OCI-LY7 (cell line): ENCODE data around the gene SMIM21. TPM values are rescaled to one million over a fixed set of nuclear protein-coding genes. Genes with fewer than 3 reads are reported as not detected.

Experiments used
- BruUV-seq: library from RNA; stranded (reverse); fragments of 400-500 nt; replicated peaks from 2 replicates; lab custom pipeline; 2021; lab: Mats Ljungman, UMichigan
- CTCF ChIA-PET: fragments of 300-600 bp; sonication (Branson Sonifier 250); formaldehyde crosslinking; loops from one replicate; lab custom pipeline; 2022; ENCODE audit warnings: antibody characterized with exemption; ENCODE audit not compliant: unreplicated experiment; lab: Charles Lee
- POLR2A ChIA-PET: fragments of 300-600 bp; sonication (Branson Sonifier 250); formaldehyde crosslinking; loops from one replicate; lab custom pipeline; 2022; ENCODE audit warnings: antibody characterized with exemption; lab: Charles Lee
- DNase-seq: peaks from one replicate; pipeline ENCODE4 v3.0.0-alpha.2; 2015; ENCODE audit warnings: low spot score
- H2AFZ ChIP-seq: fragments of 200-600 bp; sonication (generic), shearing (Covaris generic); 2 replicates; pipeline ENCODE4 v1.6.1; 2014; ENCODE audit warnings: mild to moderate bottlenecking, antibody characterized with exemption, low read length, moderate library complexity
- H3K27ac ChIP-seq: fragments of 200-600 bp; sonication (generic); 2 replicates; pipeline ENCODE4 v1.5.1; 2014; ENCODE audit warnings: mixed run types, low read depth, mild to moderate bottlenecking, moderate library complexity, low read length, inconsistent platforms; ENCODE audit not compliant: poor library complexity, severe bottlenecking
- H3K36me3 ChIP-seq: fragments of 200-600 bp; sonication (generic); 2 replicates; pipeline ENCODE4 v1.6.1; 2014; ENCODE audit warnings: mild to moderate bottlenecking, antibody characterized with exemption, low read length, moderate library complexity, mixed read lengths; ENCODE audit not compliant: insufficient read depth
- H3K4me1 ChIP-seq: fragments of 200-600 bp; sonication (generic); 2 replicates; pipeline ENCODE4 v1.5.1; 2014; ENCODE audit warnings: mild to moderate bottlenecking, low read length; ENCODE audit not compliant: insufficient read depth, poor library complexity, severe bottlenecking
- H3K4me2 ChIP-seq: fragments of 200-600 bp; sonication (generic); 2 replicates; pipeline ENCODE4 v1.6.1; 2014; ENCODE audit warnings: mild to moderate bottlenecking, low read length
- H3K4me3 ChIP-seq: fragments of 200-600 bp; sonication (generic); 2 replicates; pipeline ENCODE4 v1.5.1; 2014; ENCODE audit warnings: mild to moderate bottlenecking, low read depth, low read length; ENCODE audit not compliant: poor library complexity, severe bottlenecking
- H3K79me2 ChIP-seq: fragments of 200-600 bp; sonication (generic); 2 replicates; pipeline ENCODE4 v1.6.1; 2016; ENCODE audit warnings: low read depth, mild to moderate bottlenecking, low read length, moderate library complexity, mixed read lengths; ENCODE audit not compliant: insufficient read depth
- H3K9me2 ChIP-seq: fragments of 200-600 bp; sonication (generic); 2 replicates; pipeline ENCODE4 v1.6.1; 2016; ENCODE audit warnings: mild to moderate bottlenecking, low read length, mixed read lengths; ENCODE audit not compliant: insufficient read depth
- H3K9me3 ChIP-seq: fragments of 200-600 bp; sonication (generic); 2 replicates; pipeline ENCODE4 v1.6.1; 2014; ENCODE audit warnings: mild to moderate bottlenecking, mixed run types, low read length, mixed read lengths
- H4K20me1 ChIP-seq: fragments of 200-600 bp; sonication (generic); 2 replicates; pipeline ENCODE4 v1.6.1; 2014; ENCODE audit warnings: mild to moderate bottlenecking, antibody characterized with exemption, low read length, moderate library complexity, mixed read lengths; ENCODE audit not compliant: insufficient read depth
- CTCF ChIP-seq: fragments of 200-600 bp; sonication (generic); conservative IDR thresholded peaks from 2 replicates; pipeline ENCODE4 v1.5.1; 2014; ENCODE audit warnings: mild to moderate bottlenecking, antibody characterized with exemption, low read length, moderate library complexity, mixed read lengths
- EZH2phosphoT487 ChIP-seq: fragments of 200-600 bp; sonication (generic); IDR thresholded peaks from 2 replicates; pipeline ENCODE4 v1.6.1; 2018; ENCODE audit warnings: low read depth, borderline replicate concordance, mild to moderate bottlenecking, mixed run types, antibody characterized with exemption, low read length, moderate library complexity, mixed read lengths
- intact Hi-C: fragments of 100-400 bp; cut with micrococcal nuclease; formaldehyde crosslinking; loops from one replicate; pipeline ENCODE4 v1.10.0; 2022; ENCODE audit not compliant: unreplicated experiment
- total RNA-seq, 2 experiments: library from RNA; depleted of rRNA in 1 of 2; stranded (reverse); fragments of >200 nt in 1 of 2; shearing (Covaris generic) in 1 of 2; gene quantifications; 2 replicates each; pipeline ENCODE4 v1.2.3, GENCODE V29; 2014 to 2022

The SMIM21 gene
- total RNA-seq, 2 experiments from 2014 or later, result not detected

- Histone ChIP-seq H3K36me3 (no peaks in the 10 kb centered on the region), H3K9me2 (no peaks in the 10 kb centered on the region), H4K20me1 (no peaks in the 10 kb centered on the region), H3K27ac (no peak overlapping the region), H3K4me3 (no peak overlapping the region), H3K4me2 (no peak overlapping the region), H3K4me1 (no peaks in the 10 kb centered on the region), H3K9me3 (no peaks in the 10 kb centered on the region), H3K79me2 (no peaks in the 10 kb centered on the region), H2AFZ (no peak overlapping the region)
- TF ChIP-seq EZH2phosphoT487 (no peak), CTCF (no peak)
- POLR2A ChIA-PET, result no interaction called here
- intact Hi-C loops, result no loop called here
- CTCF ChIA-PET, result no interaction called here
- BruUV-seq, result no TSS peak
- no peak for DNase-seq
These were observed 36.6 kb downstream of the SMIM21 start for GRCh38 chr18:75390854-75391253.

- DNase-seq, result no peak
- Histone ChIP-seq H4K20me1 (no peaks in the 10 kb centered on the region), H3K27ac (no peak overlapping the region), H3K9me3 (no peaks in the 10 kb centered on the region), H3K4me3 (no peak overlapping the region), H3K4me2 (no peak overlapping the region), H3K9me2 (no peaks in the 10 kb centered on the region), H3K79me2 (no peaks in the 10 kb centered on the region), H3K36me3 (no peaks in the 10 kb centered on the region), H2AFZ (no peak overlapping the region), H3K4me1 (no peaks in the 10 kb centered on the region)
- intact Hi-C loops, result no loop called here
- ChIA-PET CTCF (no interaction called here), POLR2A (no interaction called here)
- BruUV-seq, result no TSS peak
- TF ChIP-seq EZH2phosphoT487, result no peak
- TF ChIP-seq CTCF, result no peak
These were observed 43.4 kb downstream of the SMIM21 start for GRCh38 chr18:75384144-75384543.

- no peak for DNase-seq
- no peak overlapping the region for H3K27ac ChIP-seq
- H3K4me3 ChIP-seq, result no peak overlapping the region
- no TSS peak for BruUV-seq
- H3K9me2 ChIP-seq, result no peaks in the 10 kb centered on the region
- H3K79me2 ChIP-seq, result no peaks in the 10 kb centered on the region
- POLR2A ChIA-PET, result no interaction called here
- no peak overlapping the region for H2AFZ ChIP-seq
- CTCF ChIA-PET, result no interaction called here
- H3K9me3 ChIP-seq, result no peaks in the 10 kb centered on the region
- H3K36me3 ChIP-seq, result no peaks in the 10 kb centered on the region
- TF ChIP-seq CTCF (no peak), EZH2phosphoT487 (no peak)
- no peaks in the 10 kb centered on the region for H3K4me1 ChIP-seq
- no peak overlapping the region for H3K4me2 ChIP-seq
- intact Hi-C loops, result no loop called here
- no peaks in the 10 kb centered on the region for H4K20me1 ChIP-seq
These were observed 48.9 kb downstream of the SMIM21 start for GRCh38 chr18:75378376-75379315.
